ENCODE data around the gene CCDC47. TPM values are rescaled to one million over a fixed set of nuclear protein-coding genes. Genes with fewer than 3 reads are reported as not detected.

CCDC47 gene
- total RNA-seq, 2 donors from 2014 or later: 53.8 to 75.7 TPM

DNA sequence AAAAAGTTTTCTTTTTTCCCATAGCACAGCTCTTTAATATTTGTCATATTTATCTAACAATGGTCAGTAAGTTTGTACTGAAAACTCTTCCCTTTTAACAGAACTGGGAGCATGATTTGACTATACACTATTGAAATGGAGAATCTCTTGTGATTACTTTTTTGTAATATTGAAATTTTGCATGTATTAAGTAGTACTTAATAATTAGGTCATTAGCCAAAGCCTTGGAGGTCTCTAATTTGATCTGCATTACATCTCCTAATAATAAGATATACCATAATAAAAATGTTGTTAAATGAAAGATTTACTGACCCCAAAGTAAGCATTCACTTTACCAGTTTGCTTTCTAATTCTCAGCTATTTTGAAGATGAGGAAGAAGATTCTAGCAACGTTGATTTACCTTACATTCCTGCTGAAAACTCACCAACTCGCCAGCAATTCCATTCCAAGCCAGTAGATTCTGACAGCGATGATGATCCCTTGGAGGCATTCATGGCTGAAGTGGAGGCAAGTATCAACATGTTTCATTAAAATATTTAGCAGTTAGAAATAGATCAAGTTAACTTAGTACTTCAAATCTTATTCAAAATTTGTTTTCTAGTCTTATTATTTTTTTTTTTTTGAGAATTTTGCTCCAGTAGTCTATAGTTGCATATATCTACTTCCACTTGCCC, 18.8 kb upstream of the CCDC47 start:
- Mint-ChIP-seq H3K27ac (no peak overlapping the region), H3K36me3 (peaks cover 6 to 14% of the 10 kb centered on the region in 2 donors), H3K9me3 (no peaks in the 10 kb centered on the region)
- no peak for ATAC-seq
- DNase-seq (ENCODE audit: low spot score in 2 of 2): no peak

DNA sequence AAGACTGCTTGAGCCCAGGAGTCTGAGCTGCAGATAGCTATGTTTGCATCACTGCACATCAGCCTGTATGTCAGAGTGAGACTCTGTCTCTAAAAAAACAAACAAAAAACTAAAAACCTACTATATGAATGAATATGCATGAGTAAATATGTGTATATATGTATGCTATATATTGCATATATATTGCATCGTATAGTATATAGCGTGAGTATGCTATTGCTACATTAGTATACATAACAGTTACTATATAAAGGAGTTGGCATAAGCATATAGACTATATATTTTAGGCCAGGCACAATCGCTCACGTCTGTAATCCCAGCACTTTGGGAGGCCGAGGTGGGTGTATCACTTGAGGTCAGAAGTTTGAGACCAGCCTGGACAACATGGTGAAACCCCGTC, 16.7 kb upstream of the CCDC47 start:
- H3K36me3 Mint-ChIP-seq: peaks cover 6 to 14% of the 10 kb centered on the region in 2 donors
- peak in 1 of 2 donors; percentile 22 for ATAC-seq
- DNase-seq (ENCODE audit: low spot score in 2 of 2): no peak
- H3K27ac Mint-ChIP-seq: peak overlapping the region in 1 of 2 donors; percentile 46
- no peaks in the 10 kb centered on the region for H3K9me3 Mint-ChIP-seq

DNA sequence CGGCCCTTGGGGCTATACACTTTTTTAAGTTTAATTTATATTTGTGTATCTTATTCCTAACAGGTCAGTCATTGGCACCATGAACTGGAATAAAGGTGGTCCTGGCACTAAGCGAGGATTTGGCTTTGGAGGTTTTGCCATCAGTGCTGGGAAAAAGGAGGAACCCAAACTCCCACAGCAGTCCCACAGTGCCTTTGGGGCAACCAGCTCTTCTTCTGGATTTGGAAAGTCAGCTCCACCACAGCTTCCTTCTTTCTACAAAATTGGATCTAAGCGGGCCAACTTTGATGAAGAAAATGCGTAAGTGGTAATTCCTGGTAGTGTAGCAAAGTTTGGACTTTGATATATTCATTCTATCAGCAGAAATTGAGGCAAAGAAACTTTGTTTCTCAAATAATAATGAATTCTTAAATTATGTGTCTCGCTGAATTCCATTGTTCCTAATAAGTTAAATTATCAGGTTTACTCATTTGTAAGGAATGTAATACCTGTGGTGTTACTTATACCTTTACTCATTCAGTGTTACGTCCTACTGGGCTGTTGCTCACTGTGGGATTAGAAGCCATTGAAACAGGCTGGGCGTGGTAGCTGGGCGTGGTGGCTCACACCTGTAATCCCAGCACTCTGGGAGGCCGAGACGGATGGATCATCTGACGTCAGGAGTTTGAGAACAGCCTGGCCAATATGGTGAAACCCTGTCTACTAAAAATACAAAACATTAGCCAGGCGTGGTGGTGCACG, 13.7 kb upstream of the CCDC47 start:
- no peak overlapping the region for H3K27ac Mint-ChIP-seq
- DNase-seq (ENCODE audit: low spot score in 2 of 2) (no peak), ATAC-seq (no peak)
- no peaks in the 10 kb centered on the region for H3K36me3 Mint-ChIP-seq
- no peaks in the 10 kb centered on the region for H3K9me3 Mint-ChIP-seq

DNA sequence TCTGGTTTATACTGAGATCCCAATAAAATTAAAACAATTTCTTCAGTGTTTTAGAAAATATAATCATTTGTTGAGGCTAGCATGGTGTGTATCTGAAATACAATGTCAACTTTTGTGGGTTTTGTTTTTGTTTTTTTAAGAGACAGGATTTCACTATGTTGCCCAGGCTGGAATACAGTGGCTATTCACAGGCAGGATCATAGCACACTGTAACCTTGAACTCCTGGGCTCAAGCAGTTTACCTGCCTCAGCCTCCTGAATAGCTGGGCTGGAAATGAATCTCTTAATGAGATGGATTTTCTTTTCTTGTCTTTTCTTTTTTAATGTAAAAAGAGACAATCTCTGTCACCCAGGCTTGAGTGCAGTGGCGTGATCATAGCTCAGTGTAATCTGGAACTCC, 12.7 kb upstream of the CCDC47 start:
- H3K36me3 Mint-ChIP-seq: no peaks in the 10 kb centered on the region
- ATAC-seq: no peak
- DNase-seq (ENCODE audit: low spot score in 2 of 2): no peak
- no peaks in the 10 kb centered on the region for H3K9me3 Mint-ChIP-seq
- H3K27ac Mint-ChIP-seq: no peak overlapping the region

DNA sequence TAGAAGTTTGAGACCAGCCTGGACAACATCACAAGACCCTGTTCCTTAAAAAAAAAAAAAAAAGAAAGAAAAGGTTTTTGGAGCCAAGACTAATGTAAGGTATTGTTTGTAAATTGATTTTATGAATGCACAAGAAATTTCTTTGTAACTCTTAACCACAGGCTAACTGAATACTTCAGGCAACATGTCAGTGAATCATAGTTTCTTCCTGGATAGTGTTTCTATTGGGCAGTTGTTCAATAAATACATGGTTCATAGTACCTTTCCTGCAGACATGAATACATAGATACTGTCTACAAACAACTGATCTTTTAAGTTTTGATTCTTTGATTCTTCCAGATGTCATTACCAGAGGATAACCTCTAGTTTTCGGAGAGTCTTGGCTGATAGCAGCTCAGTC, 12.2 kb upstream of the CCDC47 start:
- Mint-ChIP-seq H3K36me3 (no peaks in the 10 kb centered on the region), H3K9me3 (no peaks in the 10 kb centered on the region), H3K27ac (no peak overlapping the region)
- ATAC-seq (no peak), DNase-seq (ENCODE audit: low spot score in 2 of 2) (no peak)

DNA sequence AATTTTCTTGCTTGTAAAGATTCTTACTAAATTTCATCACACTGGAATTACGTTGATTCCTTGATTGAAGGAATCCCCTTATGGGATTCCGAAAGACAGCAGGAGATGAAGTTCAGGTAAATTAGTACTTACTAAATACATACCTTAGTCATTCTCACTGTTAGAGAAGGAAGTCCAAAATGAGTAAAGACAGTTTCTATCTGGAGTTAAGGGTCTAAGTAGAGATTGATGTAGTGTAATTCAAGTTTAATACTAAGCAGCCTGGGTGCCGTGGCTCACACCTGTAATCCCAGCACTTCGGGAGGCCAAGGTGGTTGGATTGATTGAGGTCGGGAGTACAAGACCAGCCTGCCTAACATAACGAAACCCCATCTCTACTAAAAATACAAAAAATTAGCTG, 10.1 kb upstream of the CCDC47 start:
- Mint-ChIP-seq H3K36me3 (no peaks in the 10 kb centered on the region), H3K9me3 (no peaks in the 10 kb centered on the region), H3K27ac (peak overlapping the region; percentile 27 to 91)
- DNase-seq (ENCODE audit: low spot score in 2 of 2): no peak
- ATAC-seq: peak in 1 of 2 donors; percentile 83

DNA sequence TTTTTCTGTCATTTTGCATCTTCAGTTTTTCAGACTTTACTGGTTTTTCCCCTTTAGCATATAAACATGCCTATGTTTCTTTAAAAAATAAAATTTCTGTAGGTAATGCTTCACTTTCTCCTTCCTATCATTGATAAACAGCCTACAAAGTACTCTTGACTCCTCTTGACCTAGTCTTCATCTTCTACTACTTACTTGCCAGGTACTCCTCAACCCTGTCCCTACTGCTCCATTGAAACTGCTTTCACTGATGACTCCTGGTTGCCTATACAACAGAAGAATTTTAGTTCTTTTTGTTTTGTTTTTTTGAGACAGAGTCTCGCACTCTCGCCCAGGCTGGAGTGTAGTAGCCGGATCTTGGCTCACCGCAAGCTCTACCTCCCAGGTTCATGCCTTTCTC, 7.5 kb upstream of the CCDC47 start:
- no peak overlapping the region for H3K27ac Mint-ChIP-seq
- DNase-seq (ENCODE audit: low spot score in 2 of 2) (no peak), ATAC-seq (no peak)
- H3K36me3 Mint-ChIP-seq: peaks cover 6% of the 10 kb centered on the region in 2 donors
- H3K9me3 Mint-ChIP-seq: no peaks in the 10 kb centered on the region

DNA sequence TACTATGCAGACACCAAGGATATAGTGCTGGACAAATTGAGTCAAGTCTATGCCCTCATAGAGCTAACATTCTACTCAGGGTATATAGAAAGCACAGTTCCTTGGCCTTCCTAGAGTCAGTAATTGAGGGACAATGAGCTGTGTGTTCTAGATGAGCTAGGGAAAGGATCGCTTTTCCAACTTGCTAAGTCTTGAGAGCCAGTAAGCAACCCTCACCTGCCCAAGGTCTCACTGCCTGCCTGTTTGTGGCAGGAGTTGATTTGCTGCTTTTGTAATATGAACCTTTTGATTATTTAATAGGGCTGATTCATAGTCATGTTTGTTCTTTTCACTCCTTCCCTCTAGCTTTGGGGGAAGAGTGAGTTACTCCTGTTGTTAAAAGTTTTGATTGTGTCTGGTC, 7.1 kb upstream of the CCDC47 start:
- peaks cover 6 to 8% of the 10 kb centered on the region in 2 donors for H3K36me3 Mint-ChIP-seq

DNA sequence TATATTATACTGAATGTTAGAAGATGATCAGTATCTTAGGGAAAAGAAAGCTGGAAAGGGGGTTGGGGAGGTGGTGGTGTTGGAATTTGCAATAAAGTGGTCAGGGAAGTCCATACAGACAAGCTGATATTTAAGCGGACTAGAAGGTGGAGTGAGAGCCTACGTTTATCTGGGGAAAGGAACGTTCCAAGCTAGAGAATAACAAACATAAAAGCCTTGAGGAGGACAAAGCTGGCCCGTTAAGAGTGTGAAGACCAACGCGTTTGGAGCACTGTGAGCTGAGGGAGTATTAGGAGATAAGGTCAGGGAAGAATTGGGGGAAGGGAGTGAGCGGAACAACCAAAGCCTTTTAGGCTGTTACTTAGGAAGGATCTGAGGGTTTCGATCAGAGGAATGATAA, 2.0 kb upstream of the CCDC47 start:
- peaks cover 33 to 40% of the 10 kb centered on the region in 2 donors for H3K36me3 Mint-ChIP-seq
- ATAC-seq: no peak
- DNase-seq (ENCODE audit: low spot score in 2 of 2): no peak

More for the DNA sequence above, 7.1 kb upstream of the CCDC47 start:
- peak overlapping the region; percentile 13 to 47 for H3K27ac Mint-ChIP-seq
- ATAC-seq (no peak), DNase-seq (ENCODE audit: low spot score in 2 of 2) (no peak)
- H3K9me3 Mint-ChIP-seq: no peaks in the 10 kb centered on the region

DNA sequence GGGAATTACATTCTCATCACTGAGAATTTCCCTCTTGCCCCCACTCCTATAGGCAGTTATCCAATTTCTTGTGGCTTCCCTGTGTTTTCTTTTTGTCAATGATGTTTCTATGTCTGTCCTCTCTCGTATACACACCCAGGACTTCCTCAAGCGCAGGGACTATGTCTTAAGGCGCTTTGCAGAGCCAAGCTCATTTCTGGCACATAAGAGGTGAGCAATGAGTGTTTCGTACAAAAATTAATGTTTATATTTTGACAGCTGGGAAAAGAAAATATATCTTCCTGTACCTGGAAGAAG, 1.5 kb upstream of the CCDC47 start:
- DNase-seq (ENCODE audit: low spot score in 2 of 2) (no peak), ATAC-seq (no peak)
- Mint-ChIP-seq H3K36me3 (peaks cover 33 to 40% of the 10 kb centered on the region in 2 donors), H3K27ac (peak overlapping the region; percentile 98 to 99), H3K9me3 (no peaks in the 10 kb centered on the region)

More for the DNA sequence above, 2.0 kb upstream of the CCDC47 start:
- H3K9me3 Mint-ChIP-seq: no peaks in the 10 kb centered on the region
- peak overlapping the region; percentile 98 to 99 for H3K27ac Mint-ChIP-seq

DNA sequence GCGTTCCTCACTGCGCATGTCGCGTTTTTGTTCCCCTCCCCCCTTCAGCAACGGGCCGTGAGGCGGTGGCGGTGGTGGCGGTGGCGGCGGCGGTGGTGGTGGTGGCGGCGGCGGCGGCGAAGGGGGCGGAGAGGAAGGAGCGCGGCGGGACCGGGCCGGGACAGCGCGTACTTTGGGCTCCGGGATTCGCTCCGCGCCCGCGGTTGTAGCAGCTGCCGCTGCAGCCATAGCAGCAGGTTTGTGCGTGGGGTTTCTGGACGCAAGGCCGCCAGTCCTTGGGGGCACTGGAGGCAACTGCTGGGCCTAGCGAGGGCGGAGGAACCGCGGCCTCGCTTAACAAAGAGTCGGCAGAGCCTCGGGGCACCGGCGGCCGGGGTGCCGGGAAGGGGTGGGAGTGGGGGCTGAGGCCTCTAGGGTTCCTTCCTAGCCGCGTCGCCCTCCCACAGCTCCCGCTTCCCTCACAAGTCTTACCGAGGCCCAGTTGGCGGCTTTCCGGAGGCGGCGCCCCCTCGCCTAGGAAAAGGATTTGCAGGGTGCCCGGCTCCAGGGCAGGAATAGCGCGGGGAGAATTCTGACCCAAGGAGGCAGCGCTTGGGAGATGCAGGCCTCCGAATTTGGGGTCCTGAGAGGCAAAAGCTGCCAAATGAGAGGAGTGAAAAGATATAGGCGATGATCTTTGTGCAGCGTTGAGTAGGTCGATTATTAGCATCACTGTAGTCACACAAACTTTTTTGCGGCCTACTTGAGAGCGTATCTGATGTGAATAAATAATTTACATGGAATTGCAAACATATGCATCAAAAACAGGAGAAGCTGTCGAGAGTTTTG, 958 bp upstream of the CCDC47 start, which contains the start of gene DDX42:
Gene DDX42 (plus strand): TSS at position 30 of the 828 bp plus-strand sequence. CDS start 12,880 bp downstream, outside the sequence.
- no peak for DNase-seq (ENCODE audit: low spot score in 2 of 2)
- ATAC-seq: peak in 1 of 2 donors; percentile 1
- peaks cover 33 to 40% of the 10 kb centered on the region in 2 donors for H3K36me3 Mint-ChIP-seq
- no peaks in the 10 kb centered on the region for H3K9me3 Mint-ChIP-seq
- peak within 1 kb of the TSS; percentile 98 to 99 for H3K27ac Mint-ChIP-seq

DNA sequence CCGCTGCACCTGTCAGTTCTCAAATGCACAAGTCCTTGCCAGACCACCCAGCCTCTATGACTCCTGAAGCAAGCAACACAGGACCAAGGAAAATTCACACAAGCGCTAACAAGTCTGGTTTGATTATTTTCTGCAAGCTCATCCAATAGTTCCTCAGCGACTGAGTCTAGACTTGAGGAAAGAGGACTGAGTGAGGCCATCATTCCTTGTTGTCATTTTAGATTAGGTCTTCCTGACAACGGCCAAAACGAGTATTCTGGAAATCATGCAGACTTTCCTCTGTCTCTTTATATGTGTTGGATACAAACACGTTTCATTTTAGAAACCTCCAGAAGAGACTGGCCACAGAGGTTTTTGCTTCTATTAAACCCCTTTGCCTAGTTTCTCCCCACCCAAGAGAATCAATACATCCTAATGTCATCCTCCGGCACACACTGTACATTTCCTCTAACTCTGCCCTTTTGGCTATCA, 561 bp downstream of the CCDC47 start:
- DNase-seq (ENCODE audit: low spot score in 2 of 2) (no peak), ATAC-seq (no peak)
- peak overlapping the region; percentile 98 to 99 for H3K27ac Mint-ChIP-seq
- H3K36me3 Mint-ChIP-seq: peaks cover 33 to 40% of the 10 kb centered on the region in 2 donors
- H3K9me3 Mint-ChIP-seq: no peaks in the 10 kb centered on the region

DNA sequence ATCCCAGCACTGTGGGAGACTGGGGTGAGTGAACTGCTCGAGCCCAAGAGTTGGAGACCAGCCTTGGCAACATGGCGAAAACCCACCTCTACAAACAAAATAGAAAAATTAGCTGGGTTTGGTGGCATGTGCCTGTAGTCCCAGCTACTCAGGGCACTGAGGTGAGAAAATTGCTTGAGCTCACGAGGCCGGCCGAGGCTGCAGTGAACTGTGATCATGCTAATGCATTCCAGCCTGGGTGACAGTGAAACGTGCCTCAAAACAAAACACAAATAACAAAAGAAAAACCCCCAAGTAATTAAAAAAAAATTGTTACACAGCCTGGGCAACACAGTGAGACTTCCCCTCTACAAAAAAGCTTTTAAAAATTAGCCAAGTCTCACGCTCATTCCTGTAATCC, 5.0 kb downstream of the CCDC47 start:
- H3K36me3 Mint-ChIP-seq: peaks cover 12 to 39% of the 10 kb centered on the region in 2 donors
- H3K27ac Mint-ChIP-seq: no peak overlapping the region
- DNase-seq (ENCODE audit: low spot score in 2 of 2) (no peak), ATAC-seq (no peak)
- no peaks in the 10 kb centered on the region for H3K9me3 Mint-ChIP-seq

DNA sequence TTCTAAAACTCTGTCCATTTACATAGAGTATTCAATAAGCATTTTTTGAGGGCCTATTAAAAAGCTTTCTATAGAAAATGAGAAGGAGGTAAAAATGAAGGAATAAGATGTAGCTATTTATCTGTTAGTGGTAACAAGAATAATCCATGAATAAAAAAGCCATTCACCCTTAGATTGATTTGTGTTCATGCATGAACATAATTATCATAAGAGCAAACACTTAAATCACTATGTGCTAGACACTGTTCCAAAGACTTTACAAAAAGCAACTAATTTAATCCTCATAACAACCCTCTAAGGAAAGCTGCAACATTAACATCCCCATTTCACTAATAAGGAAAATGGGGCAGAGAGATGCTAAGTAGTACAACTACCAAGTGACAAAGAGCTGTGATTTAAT, 6.6 kb downstream of the CCDC47 start:
- H3K36me3 Mint-ChIP-seq: peaks cover 0 to 28% of the 10 kb centered on the region in 2 donors
- DNase-seq (ENCODE audit: low spot score in 2 of 2) (no peak), ATAC-seq (no peak)
- H3K9me3 Mint-ChIP-seq: no peaks in the 10 kb centered on the region
- H3K27ac Mint-ChIP-seq: peak overlapping the region; percentile 16 to 50

DNA sequence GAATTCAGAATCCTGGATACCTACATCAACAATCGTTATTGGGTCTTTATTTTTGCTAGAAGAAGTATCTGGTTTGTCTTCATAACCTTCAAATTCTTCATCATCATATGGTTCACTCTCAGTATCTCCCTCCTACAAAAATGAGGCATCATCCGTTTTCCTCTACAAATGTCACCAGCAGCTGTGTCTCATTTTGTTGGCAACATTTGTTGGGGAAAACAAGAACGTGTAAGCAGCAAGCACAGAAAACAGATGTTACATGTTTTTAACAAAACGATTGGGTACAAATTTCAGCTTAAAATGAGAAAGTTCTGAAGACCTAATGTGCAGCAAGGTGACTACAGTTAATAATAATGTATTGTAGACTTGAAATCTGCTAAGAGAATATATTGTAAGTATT, 8.7 kb downstream of the CCDC47 start:
- no peak overlapping the region for H3K27ac Mint-ChIP-seq
- DNase-seq (ENCODE audit: low spot score in 2 of 2) (no peak), ATAC-seq (no peak)
- H3K9me3 Mint-ChIP-seq: no peaks in the 10 kb centered on the region
- H3K36me3 Mint-ChIP-seq: peaks cover 0 to 35% of the 10 kb centered on the region in 2 donors

DNA sequence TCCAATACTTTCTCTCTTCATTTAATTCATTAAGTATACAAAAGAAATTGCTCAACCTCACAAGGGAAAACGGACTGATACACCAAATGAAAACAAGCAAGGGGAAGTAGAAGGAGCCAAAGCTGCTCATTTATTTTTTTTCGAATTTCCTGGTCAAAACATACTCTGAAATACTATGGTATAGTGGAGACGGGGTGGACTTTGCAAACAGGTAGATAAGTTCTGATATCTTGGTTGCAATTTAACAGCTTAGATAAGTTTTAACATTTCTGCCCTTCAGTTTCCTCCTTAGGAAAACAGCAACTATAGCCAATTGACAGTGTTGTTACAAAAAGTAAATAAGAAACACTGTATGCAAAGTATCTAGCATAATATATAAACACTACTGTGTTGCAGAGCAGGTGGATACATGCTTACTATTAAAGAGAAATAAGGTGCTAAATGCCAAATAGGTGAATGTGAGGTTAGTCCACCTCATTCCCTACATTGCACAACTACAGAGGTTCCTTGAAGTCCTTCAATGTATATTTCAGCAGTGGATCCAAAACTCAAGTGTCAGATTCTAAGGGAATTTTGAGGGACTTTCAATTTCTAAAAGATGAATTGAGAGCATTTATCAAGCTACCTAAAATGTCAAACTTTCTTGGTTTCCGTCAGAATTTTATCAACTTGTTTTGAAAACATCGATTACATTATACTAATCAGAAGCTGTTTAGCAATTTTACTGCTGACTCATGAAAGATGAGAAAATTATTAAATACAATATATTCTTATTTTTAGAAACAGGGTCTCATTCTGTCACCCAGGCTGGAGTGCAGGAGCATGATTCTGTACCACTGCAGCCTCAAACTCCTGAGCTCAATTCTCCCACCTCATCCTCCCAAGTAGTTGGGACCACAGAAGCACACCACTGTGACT, 11.0 kb downstream of the CCDC47 start:
- H3K36me3 Mint-ChIP-seq: peaks cover 6 to 35% of the 10 kb centered on the region in 2 donors
- DNase-seq (ENCODE audit: low spot score in 2 of 2) (no peak), ATAC-seq (no peak)
- no peaks in the 10 kb centered on the region for H3K9me3 Mint-ChIP-seq
- H3K27ac Mint-ChIP-seq: peak overlapping the region in 1 of 2 donors; percentile 41
